Measurements from ENCODE around the gene PID1.

PID1 gene

DNA sequence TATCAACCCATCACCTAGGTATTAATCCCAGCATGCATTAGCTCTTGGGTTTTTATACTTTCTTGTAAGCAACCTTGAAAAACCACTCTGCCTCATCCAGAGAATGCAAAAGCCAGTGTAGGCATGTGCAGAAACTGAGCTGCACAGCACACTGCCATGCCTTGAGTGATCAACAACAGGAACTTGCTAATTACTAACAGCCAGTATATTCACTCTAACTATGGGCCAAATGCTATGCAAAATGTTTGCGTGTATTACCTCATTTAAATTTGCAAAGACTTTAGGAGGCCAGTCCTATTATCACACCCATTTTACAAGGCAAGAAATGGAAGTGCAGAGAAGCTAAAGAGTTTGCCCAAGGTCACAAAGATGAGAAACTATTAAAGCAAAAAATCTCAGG lies 169.8 kb downstream of the PID1 start:
- H3K4me3 ChIP-seq (ENCODE audit: low read depth, low read length), result no peak overlapping the region
- TF ChIP-seq, protein P1, sequence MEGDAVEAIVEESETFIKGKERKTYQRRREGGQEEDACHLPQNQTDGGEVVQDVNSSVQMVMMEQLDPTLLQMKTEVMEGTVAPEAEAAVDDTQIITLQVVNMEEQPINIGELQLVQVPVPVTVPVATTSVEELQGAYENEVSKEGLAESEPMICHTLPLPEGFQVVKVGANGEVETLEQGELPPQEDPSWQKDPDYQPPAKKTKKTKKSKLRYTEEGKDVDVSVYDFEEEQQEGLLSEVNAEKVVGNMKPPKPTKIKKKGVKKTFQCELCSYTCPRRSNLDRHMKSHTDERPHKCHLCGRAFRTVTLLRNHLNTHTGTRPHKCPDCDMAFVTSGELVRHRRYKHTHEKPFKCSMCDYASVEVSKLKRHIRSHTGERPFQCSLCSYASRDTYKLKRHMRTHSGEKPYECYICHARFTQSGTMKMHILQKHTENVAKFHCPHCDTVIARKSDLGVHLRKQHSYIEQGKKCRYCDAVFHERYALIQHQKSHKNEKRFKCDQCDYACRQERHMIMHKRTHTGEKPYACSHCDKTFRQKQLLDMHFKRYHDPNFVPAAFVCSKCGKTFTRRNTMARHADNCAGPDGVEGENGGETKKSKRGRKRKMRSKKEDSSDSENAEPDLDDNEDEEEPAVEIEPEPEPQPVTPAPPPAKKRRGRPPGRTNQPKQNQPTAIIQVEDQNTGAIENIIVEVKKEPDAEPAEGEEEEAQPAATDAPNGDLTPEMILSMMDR (IDR thresholded peaks at IDR 0.05; ENCODE audit: borderline replicate concordance, insufficient read depth, low read depth, low read length), result no peak

DNA sequence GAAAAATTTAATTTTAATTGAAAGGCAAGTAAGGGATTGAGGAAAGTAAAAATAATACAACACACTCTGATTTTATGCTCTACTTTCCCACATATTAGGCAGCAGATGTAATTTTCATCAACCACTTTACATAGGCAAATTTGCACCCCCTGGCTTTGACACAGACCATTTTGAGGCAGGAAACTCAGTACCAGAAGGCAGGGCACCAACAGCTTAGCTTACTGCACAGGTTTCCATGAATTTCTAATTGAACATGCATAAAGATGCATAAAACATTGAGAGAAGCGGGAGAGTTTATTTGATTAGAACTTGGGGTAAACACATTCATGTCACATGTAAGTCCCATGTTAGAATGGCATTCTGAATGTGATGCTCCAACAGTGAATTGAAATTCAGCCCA lies 171.9 kb downstream of the PID1 start:
- no peak overlapping the region for H3K4me3 ChIP-seq (ENCODE audit: low read depth, low read length)
- TF ChIP-seq, protein P1 (IDR thresholded peaks at IDR 0.05; ENCODE audit: borderline replicate concordance, insufficient read depth, low read depth, low read length), result no peak

DNA sequence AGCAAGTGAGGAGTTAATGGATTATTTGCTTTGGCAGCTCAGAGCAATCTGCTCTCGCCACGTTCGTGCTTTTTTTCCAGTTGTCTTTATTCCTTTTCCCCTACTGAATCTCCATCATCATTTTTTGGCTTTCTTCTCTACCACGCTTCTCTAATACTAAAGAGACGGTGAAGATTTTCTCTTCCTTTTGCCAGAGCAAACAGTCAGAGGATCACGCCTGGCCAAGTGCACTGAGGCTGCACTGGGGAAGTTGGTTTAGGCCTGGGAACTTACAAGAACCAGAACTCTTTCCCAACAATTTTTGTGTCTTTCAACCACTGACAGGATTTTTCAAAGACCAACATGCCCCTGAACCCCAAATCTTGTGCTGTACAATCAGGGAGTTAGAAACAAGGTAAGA lies 172.3 kb downstream of the PID1 start:
- TF ChIP-seq, protein P1 (IDR thresholded peaks at IDR 0.05; ENCODE audit: borderline replicate concordance, insufficient read depth, low read depth, low read length), result no peak
- H3K4me3 ChIP-seq (ENCODE audit: low read depth, low read length), result no peak overlapping the region

DNA sequence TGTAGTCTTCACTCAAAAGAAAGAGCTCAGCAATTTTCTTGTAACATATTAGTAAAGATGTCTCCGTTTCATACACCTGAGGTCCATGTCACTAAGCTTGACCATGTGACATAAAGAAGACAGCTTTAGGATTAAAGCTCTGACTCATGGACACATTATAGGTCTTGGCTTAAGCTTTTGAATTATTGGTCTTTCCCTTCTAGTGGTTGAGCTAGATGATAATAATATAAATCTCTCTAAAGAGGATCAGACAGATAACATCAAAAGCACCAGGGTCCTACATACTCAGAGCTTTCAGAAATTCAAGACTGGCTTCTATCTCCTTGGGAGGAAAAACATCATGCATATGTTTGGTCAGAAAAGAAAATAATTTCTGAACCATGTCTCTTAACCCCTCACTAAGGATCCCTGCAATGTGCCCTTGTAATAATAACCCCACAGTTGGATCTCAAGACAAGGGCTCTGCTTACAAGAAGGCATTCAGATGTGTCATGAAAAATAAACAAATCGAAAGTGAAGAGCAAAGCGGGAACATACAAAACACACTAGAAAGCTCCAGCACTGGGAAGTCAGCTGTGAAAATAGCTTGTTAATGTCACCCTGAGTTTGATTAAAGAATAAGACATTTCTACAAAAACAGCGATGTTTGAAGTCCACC lies 174.5 kb downstream of the PID1 start:
- TF ChIP-seq, protein P1 (IDR thresholded peaks at IDR 0.05; ENCODE audit: borderline replicate concordance, insufficient read depth, low read depth, low read length), result no peak
- H3K4me3 ChIP-seq (ENCODE audit: low read depth, low read length), result no peak overlapping the region

DNA sequence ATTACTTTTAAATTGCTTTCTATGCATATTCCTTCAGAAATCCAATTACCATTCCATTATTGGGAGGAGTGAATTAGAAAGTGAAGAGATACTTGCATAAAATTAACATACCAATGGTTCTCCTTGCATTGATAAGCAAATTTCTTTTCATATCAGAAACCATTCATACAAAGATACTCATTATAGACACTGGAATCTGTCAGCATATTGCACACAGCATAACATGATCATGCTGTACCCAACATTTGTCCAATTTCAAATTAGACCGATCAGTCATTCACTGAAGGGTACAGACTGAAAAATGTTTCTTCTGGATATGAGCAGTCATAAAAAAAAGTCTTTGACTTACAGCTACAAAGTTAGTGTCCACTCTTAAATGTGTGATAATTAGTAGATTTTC lies 175.6 kb downstream of the PID1 start:
- H3K4me3 ChIP-seq (ENCODE audit: low read depth, low read length), result no peak overlapping the region
- TF ChIP-seq, protein P1 (IDR thresholded peaks at IDR 0.05; ENCODE audit: borderline replicate concordance, insufficient read depth, low read depth, low read length), result no peak

DNA sequence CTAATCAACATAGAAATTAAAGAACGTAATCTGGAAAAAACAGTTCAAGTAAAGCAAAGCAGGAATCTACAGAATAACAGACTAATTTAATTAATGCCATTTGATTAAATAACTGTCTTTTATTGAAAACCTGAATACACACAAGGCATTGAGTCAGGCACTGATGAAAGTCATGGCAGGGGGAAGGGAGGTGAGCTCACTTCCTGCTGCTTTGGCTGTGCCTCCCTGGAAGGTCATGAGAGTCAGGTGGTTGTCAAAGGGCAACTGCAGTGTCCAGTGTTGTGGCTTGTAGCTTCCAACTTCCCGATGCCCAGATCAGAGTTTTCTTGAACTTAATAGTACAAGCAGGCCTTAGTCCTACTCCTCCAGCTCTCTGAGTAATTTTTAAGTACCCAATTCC lies 180.9 kb downstream of the PID1 start:
- no peak overlapping the region for H3K4me3 ChIP-seq (ENCODE audit: low read depth, low read length)
- TF ChIP-seq, protein P1 (IDR thresholded peaks at IDR 0.05; ENCODE audit: borderline replicate concordance, insufficient read depth, low read depth, low read length), result no peak

DNA sequence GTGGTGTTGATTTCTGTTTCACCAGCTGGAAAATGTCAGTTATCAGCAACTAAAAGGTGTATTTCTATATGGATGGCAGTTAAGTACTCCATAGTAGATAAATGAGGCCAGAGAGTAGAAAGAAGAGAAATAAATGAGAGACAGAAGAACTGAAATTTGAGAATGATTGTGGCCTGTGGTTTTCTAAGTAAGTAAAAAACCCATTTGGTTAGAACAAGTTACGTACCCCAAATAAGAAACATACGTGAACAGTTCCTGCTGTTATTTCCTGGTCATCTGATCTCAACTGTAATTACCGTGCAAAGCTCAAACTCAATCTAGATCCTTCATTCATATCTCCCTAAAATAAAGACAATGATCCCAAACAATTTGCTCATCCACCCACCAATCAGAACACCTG lies 181.3 kb downstream of the PID1 start:
- no peak overlapping the region for H3K4me3 ChIP-seq (ENCODE audit: low read depth, low read length)
- TF ChIP-seq, protein P1 (IDR thresholded peaks at IDR 0.05; ENCODE audit: borderline replicate concordance, insufficient read depth, low read depth, low read length), result no peak

All from GM12875 (cell line).